WERI-Rb-1 (cell line): ENCODE measurements around the gene EMILIN2.
"Not testable (repeated sequence)": the region's sequence is repeated elsewhere in the genome, so short reads cannot be mapped to it uniquely, and the experiment has no call there.

Experiments used
- DNase-seq: peaks from one replicate; pipeline ENCODE4 v3.0.0-alpha.2; 2020
- H3K27ac ChIP-seq: fragments of 250-450 bp; sonication (Bioruptor Pico); 2 replicates; pipeline ENCODE4 v1.5.1; 2020; ENCODE audit warnings: mild to moderate bottlenecking, moderate library complexity
- H3K27me3 ChIP-seq: fragments of 250-450 bp; sonication (Bioruptor Pico); 2 replicates; pipeline ENCODE4 v1.5.1; 2021; ENCODE audit warnings: mild to moderate bottlenecking, low read depth, moderate library complexity; ENCODE audit not compliant: insufficient read depth, severe bottlenecking
- H3K36me3 ChIP-seq: fragments of 250-450 bp; sonication (Bioruptor Pico); 2 replicates; pipeline ENCODE4 v1.5.1; 2020; ENCODE audit warnings: mild to moderate bottlenecking, moderate library complexity
- H3K4me3 ChIP-seq: 2 replicates; pipeline ENCODE4 v1.5.1; 2011; ENCODE audit warnings: low read depth, mild to moderate bottlenecking, control low read depth, low read length
- H3K9me3 ChIP-seq: fragments of 250-450 bp; sonication (Bioruptor Pico); 2 replicates; pipeline ENCODE4 v1.5.1; 2021; ENCODE audit warnings: mild to moderate bottlenecking, moderate library complexity; ENCODE audit not compliant: severe bottlenecking
- TF ChIP-seq, protein P1 (sequence below): IDR thresholded peaks from 2 replicates; pipeline ENCODE4 v1.5.1; 2011; ENCODE audit warnings: low read depth, mild to moderate bottlenecking, control low read depth, inconsistent platforms, low read length

Gene EMILIN2

DNA sequence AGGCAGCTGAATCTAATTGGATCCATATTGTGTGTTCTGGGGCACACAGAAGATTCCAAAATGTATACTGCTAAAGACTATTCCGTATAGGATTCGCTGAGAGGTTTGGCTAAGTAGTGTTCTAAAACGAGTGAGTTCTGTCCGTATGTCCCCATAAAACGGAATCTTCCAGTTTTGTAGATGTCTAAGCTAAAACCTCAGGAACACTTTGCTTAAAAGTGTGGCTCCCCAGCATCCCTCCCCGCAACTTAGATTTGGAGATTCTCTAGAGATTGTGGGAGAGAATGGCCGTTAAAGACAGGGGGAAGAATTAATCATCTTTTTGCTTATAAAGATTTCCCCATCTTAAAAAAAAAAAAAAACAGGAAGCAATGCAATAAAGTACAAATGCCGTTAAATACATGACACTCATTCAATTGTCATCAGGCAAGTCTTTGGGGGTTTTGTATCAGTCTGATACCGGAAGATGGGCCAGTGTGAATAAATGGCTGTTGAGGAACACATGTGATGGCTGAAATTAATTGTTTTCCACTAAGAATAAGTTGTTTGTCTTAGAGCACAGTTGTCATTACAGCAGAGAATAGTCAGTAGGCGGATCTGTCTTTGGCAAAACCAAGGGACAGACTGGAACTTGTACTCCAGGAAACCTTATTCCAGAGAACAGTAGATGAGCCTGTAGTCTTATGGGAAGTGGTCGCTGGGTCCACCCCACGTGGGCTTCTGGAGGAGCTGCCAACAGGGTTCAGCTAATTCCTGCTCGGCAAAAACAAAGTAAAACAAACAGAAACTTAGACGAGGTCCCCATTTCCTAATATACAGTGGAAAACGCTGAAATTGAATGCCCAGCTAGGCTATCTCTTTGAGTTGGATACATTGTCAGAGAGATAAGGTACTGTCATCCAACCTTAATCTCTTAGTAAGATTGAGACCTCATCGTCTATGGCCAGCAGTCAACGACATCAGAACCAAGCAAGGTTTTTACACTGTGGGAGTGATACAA is 1.7 kb downstream of the EMILIN2 start:
- TF ChIP-seq, protein P1, sequence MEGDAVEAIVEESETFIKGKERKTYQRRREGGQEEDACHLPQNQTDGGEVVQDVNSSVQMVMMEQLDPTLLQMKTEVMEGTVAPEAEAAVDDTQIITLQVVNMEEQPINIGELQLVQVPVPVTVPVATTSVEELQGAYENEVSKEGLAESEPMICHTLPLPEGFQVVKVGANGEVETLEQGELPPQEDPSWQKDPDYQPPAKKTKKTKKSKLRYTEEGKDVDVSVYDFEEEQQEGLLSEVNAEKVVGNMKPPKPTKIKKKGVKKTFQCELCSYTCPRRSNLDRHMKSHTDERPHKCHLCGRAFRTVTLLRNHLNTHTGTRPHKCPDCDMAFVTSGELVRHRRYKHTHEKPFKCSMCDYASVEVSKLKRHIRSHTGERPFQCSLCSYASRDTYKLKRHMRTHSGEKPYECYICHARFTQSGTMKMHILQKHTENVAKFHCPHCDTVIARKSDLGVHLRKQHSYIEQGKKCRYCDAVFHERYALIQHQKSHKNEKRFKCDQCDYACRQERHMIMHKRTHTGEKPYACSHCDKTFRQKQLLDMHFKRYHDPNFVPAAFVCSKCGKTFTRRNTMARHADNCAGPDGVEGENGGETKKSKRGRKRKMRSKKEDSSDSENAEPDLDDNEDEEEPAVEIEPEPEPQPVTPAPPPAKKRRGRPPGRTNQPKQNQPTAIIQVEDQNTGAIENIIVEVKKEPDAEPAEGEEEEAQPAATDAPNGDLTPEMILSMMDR = no peak
- Histone ChIP-seq H3K4me3 (peak overlapping the region; percentile 59), H3K36me3 (no peaks in the 10 kb centered on the region), H3K27ac (no peak overlapping the region), H3K9me3 (no peaks in the 10 kb centered on the region), H3K27me3 (peaks cover 42% of the 10 kb centered on the region)
- no peak for DNase-seq

DNA sequence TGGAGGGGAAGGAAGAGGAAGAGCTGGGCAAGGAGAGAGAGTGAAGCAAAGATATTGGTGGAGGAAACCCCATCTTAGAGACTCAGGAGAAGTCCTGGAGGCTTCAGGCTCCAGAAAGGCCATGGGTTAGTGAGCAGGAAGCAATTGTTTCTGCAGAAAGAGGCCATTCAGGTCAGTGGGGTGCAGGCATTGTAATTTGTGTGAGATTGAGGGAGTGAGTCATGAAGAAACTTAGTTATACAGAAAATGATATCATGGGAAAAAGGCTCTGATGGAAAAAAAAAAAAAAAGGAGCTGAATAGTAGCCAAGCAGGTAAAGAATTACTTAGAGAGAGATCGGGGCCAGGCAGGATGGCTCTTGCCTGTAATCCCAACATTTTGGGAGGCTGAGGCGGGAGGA is 4.0 kb downstream of the EMILIN2 start:
- TF ChIP-seq, protein P1 = no peak
- H3K27me3 ChIP-seq = peaks cover 29% of the 10 kb centered on the region
- no peak for DNase-seq

DNA sequence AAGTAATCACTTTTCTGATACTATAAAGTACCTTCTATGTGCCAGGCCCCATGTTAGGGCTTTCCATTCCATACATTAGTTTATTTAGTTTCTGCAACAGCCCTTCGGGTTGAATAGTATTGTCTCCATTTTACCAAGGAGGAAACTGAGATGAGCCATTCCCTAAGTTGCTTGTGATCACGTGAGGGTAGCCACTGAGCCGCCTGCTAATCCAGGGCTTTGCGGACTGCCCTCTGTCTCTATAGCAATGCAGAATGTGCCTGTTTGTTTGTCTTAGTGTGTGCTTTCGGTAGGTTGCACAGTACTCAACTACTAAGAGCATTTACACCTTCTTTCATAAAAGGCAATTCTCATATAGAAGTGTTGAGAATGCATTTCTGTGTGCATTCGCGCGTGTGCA is 5.0 kb downstream of the EMILIN2 start:
- TF ChIP-seq, protein P1 = no peak
- peak; percentile 66 for DNase-seq
- no peak overlapping the region for H3K27ac ChIP-seq
- H3K27me3 ChIP-seq = peaks cover 19% of the 10 kb centered on the region
- H3K36me3 ChIP-seq = no peaks in the 10 kb centered on the region
- no peak overlapping the region for H3K4me3 ChIP-seq
- H3K9me3 ChIP-seq = no peaks in the 10 kb centered on the region

More for the DNA sequence above, 4.0 kb downstream of the EMILIN2 start:
- H3K9me3 ChIP-seq = no peaks in the 10 kb centered on the region
- no peaks in the 10 kb centered on the region for H3K36me3 ChIP-seq
- H3K4me3 ChIP-seq = no peak overlapping the region
- H3K27ac ChIP-seq = no peak overlapping the region

DNA sequence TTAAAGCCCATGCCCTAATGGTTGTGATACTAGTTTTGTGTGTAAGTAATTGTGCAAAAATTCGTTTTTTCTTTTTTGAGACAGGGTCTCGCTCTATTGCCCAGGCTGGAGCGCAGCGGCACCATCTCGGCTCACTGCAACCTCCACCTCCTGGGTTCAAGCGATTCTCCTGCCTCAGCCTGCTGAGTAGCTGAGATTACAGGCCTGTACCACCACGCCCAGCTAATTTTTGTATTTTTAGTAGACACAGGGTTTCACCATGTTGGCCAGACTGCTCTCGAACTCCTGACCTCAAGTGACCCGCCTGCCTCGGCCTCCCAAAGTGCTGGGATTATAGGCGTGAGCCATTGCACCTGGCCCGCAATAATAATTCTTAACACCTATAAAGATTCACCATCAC is 5.7 kb downstream of the EMILIN2 start:
- not testable (repeated sequence) for H3K27ac ChIP-seq, DNase-seq, H3K4me3 ChIP-seq, H3K36me3 ChIP-seq, H3K9me3 ChIP-seq
- peaks cover 14% of the 10 kb centered on the region for H3K27me3 ChIP-seq

DNA sequence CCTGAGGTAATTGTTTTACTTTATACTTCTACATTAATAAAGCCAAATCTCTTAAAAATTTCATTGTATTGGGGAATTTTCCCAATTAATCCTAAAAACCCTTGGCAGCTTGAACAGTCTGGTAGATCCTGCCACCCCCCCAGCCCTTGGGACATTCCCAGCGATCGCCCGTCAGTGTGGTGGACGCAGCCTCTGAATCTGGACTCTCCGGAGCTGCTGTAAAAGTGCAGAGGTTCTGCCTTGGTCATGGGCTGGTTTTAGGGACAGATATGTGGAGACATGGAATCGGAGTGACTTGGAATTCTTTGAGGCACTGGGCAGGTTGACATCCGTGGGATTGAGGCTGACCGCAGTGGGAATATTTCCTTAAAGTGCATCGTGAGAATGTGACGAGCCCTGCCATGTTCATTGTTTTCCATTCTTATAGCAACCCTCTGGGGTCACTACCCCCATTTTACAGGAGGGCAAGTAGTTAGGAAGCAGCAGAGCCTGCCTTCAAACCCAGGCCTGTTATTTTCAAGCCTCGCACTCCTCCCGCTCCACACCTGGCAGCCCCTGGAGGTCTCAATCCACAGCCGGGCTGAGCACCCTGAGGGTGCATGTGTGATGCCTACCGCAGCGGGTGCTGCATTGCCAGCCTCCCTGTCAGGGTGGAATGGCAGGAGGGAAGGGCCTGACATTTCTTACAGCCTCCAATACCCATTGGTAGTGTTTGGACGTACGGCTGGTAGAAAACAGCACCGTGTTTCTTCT is 6.5 kb downstream of the EMILIN2 start:
- H3K27me3 ChIP-seq = peaks cover 7% of the 10 kb centered on the region
- H3K27ac ChIP-seq = no peak overlapping the region
- H3K4me3 ChIP-seq = no peak overlapping the region
- DNase-seq = no peak
- no peaks in the 10 kb centered on the region for H3K36me3 ChIP-seq
- TF ChIP-seq, protein P1 = no peak
- H3K9me3 ChIP-seq = no peaks in the 10 kb centered on the region
